ENCODE results near the gene GIMAP8.

The GIMAP8 gene

GRCh38 chr7:150408393-150409299, 41.8 kb upstream of the GIMAP8 start:
- H3K27ac ChIP-seq: no peak overlapping the region

GRCh38 chr7:150409300-150410030, 41.0 kb upstream of the GIMAP8 start:
- no peak overlapping the region for H3K27ac ChIP-seq
- TF ChIP-seq ZFX (IDR thresholded peaks at IDR 0.05; ENCODE audit: borderline replicate concordance): no peak

More at GRCh38 chr7:150408393-150409299, 41.8 kb upstream of the GIMAP8 start:
- TF ChIP-seq ZFX (IDR thresholded peaks at IDR 0.05; ENCODE audit: borderline replicate concordance) (no peak), CTCF (IDR thresholded peaks at IDR 0.05) (no peak)

- H3K27ac ChIP-seq: no peak overlapping the region
- TF ChIP-seq CTCF (IDR thresholded peaks at IDR 0.05): no peak
- TF ChIP-seq ZFX (IDR thresholded peaks at IDR 0.05; ENCODE audit: borderline replicate concordance): no peak
Measured at GRCh38 chr7:150410131-150410530, 40.3 kb upstream of the GIMAP8 start.

GRCh38 chr7:150410680-150411346, 39.6 kb upstream of the GIMAP8 start:
- TF ChIP-seq CTCF (IDR thresholded peaks at IDR 0.05) (no peak), ZFX (IDR thresholded peaks at IDR 0.05; ENCODE audit: borderline replicate concordance) (no peak)
- no peak overlapping the region for H3K27ac ChIP-seq

GRCh38 chr7:150411606-150412005, 38.8 kb upstream of the GIMAP8 start:
- no peak overlapping the region for H3K27ac ChIP-seq
- TF ChIP-seq ZFX (IDR thresholded peaks at IDR 0.05; ENCODE audit: borderline replicate concordance) (no peak), CTCF (IDR thresholded peaks at IDR 0.05) (no peak)

- TF ChIP-seq CTCF (IDR thresholded peaks at IDR 0.05): no peak
- H3K27ac ChIP-seq: no peak overlapping the region
Measured at GRCh38 chr7:150412016-150412415, 38.4 kb upstream of the GIMAP8 start.

Measured in 22Rv1 (cell line).